Epithelial cell of prostate (primary cell): ENCODE results near the gene MYOCD.
A peak's percentile ranks its signal among the peaks of the same experiment; 100 is the strongest.

Source experiments
- DNase-seq: peaks from one replicate; pipeline ENCODE4 v3.0.0-alpha.2; 2011; ENCODE audit warnings: low read depth, low spot score
- H3K27ac ChIP-seq: fragments of 450-650 bp; 2 replicates; pipeline ENCODE4 v1.5.1; 2017; ENCODE audit warnings: mild to moderate bottlenecking

MYOCD gene

GRCh38 chr17:12693640-12694039 is 27.9 kb downstream of the MYOCD start:
- H3K27ac ChIP-seq = no peak overlapping the region
- DNase-seq = no peak

- no peak overlapping the region for H3K27ac ChIP-seq
- no peak for DNase-seq
Observed at GRCh38 chr17:12706070-12706469, 40.4 kb downstream of the MYOCD start.

- DNase-seq = no peak
Observed at GRCh38 chr17:12709063-12709462, 43.4 kb downstream of the MYOCD start.

GRCh38 chr17:12712415-12712814 is 46.7 kb downstream of the MYOCD start:
- DNase-seq = no peak
- no peak overlapping the region for H3K27ac ChIP-seq

More at GRCh38 chr17:12709063-12709462, 43.4 kb downstream of the MYOCD start:
- H3K27ac ChIP-seq = no peak overlapping the region

- no peak overlapping the region for H3K27ac ChIP-seq
- DNase-seq = no peak
Observed at GRCh38 chr17:12712941-12713340, 47.3 kb downstream of the MYOCD start.

GRCh38 chr17:12719948-12720347 is 54.3 kb downstream of the MYOCD start:
- no peak for DNase-seq
- H3K27ac ChIP-seq = no peak overlapping the region

GRCh38 chr17:12721581-12721980 is 55.9 kb downstream of the MYOCD start:
- no peak for DNase-seq
- no peak overlapping the region for H3K27ac ChIP-seq

GRCh38 chr17:12722282-12722681 is 56.6 kb downstream of the MYOCD start:
- DNase-seq = no peak
- H3K27ac ChIP-seq = no peak overlapping the region

GRCh38 chr17:12726131-12726530 is 60.4 kb downstream of the MYOCD start:
- DNase-seq = no peak
- H3K27ac ChIP-seq = no peak overlapping the region

GRCh38 chr17:12727076-12727760 is 61.5 kb downstream of the MYOCD start:
- no peak for DNase-seq

GRCh38 chr17:12727881-12728280 is 62.2 kb downstream of the MYOCD start:
- no peak overlapping the region for H3K27ac ChIP-seq
- DNase-seq = no peak

More at GRCh38 chr17:12727076-12727760, 61.5 kb downstream of the MYOCD start:
- no peak overlapping the region for H3K27ac ChIP-seq

GRCh38 chr17:12729086-12729485 is 63.4 kb downstream of the MYOCD start:
- DNase-seq = no peak
- no peak overlapping the region for H3K27ac ChIP-seq

GRCh38 chr17:12730421-12730820 is 64.7 kb downstream of the MYOCD start:
- peak overlapping the region; percentile 19 for H3K27ac ChIP-seq
- no peak for DNase-seq

- H3K27ac ChIP-seq = peak overlapping the region; percentile 19
- no peak for DNase-seq
Observed at GRCh38 chr17:12730931-12731521, 65.3 kb downstream of the MYOCD start.

GRCh38 chr17:12731839-12732238 is 66.1 kb downstream of the MYOCD start:
- no peak for DNase-seq

GRCh38 chr17:12732366-12732765 is 66.7 kb downstream of the MYOCD start:
- DNase-seq = no peak
- H3K27ac ChIP-seq = no peak overlapping the region

More at GRCh38 chr17:12731839-12732238, 66.1 kb downstream of the MYOCD start:
- H3K27ac ChIP-seq = no peak overlapping the region

GRCh38 chr17:12734926-12735325 is 69.2 kb downstream of the MYOCD start:
- H3K27ac ChIP-seq = no peak overlapping the region
- DNase-seq = no peak

- no peak overlapping the region for H3K27ac ChIP-seq
- DNase-seq = no peak
Observed at GRCh38 chr17:12735517-12735916, 69.8 kb downstream of the MYOCD start.

GRCh38 chr17:12736526-12736925 is 70.8 kb downstream of the MYOCD start:
- no peak overlapping the region for H3K27ac ChIP-seq
- DNase-seq = no peak

GRCh38 chr17:12737740-12738469 is 72.2 kb downstream of the MYOCD start:
- no peak for DNase-seq
- no peak overlapping the region for H3K27ac ChIP-seq

GRCh38 chr17:12738624-12739023 is 72.9 kb downstream of the MYOCD start:
- no peak overlapping the region for H3K27ac ChIP-seq
- no peak for DNase-seq
